ENCODE results near the gene ZDHHC22. TPM values are rescaled to one million over a fixed set of nuclear protein-coding genes. Genes with fewer than 3 reads are reported as not detected.
"Not testable (repeated sequence)": the region's sequence is repeated elsewhere in the genome, so short reads cannot be mapped to it uniquely, and the experiment has no call there.

Gene ZDHHC22
- total and polyA plus RNA-seq, 3 donors from 2014 or later, result 0.84 to 3.2 (median 1.7) TPM

- Histone ChIP-seq H3K27ac (no peak overlapping the region), H3K27me3 (no peaks in the 10 kb centered on the region), H3K4me3 (no peak overlapping the region), H3K9me3 (no peaks in the 10 kb centered on the region), H3K36me3 (ENCODE audit: low read depth, missing control alignments) (no peaks in the 10 kb centered on the region), H3K4me1 (no peaks in the 10 kb centered on the region)
- WGBS, 2 donors, result 87% methylated on average over 3 of the region's 3 CpGs
- TF ChIP-seq POLR2A (IDR thresholded peaks at IDR 0.05), result no peak
- TF ChIP-seq, protein P1, sequence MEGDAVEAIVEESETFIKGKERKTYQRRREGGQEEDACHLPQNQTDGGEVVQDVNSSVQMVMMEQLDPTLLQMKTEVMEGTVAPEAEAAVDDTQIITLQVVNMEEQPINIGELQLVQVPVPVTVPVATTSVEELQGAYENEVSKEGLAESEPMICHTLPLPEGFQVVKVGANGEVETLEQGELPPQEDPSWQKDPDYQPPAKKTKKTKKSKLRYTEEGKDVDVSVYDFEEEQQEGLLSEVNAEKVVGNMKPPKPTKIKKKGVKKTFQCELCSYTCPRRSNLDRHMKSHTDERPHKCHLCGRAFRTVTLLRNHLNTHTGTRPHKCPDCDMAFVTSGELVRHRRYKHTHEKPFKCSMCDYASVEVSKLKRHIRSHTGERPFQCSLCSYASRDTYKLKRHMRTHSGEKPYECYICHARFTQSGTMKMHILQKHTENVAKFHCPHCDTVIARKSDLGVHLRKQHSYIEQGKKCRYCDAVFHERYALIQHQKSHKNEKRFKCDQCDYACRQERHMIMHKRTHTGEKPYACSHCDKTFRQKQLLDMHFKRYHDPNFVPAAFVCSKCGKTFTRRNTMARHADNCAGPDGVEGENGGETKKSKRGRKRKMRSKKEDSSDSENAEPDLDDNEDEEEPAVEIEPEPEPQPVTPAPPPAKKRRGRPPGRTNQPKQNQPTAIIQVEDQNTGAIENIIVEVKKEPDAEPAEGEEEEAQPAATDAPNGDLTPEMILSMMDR (IDR thresholded peaks at IDR 0.05), result no peak
- intact Hi-C loops (cut with DNase I; ENCODE audit: low total_unique reads), result no loop called here
- no peak for DNase-seq
Measured at GRCh38 chr14:77175843-77176242, 34.3 kb upstream of the ZDHHC22 start.

GRCh38 chr14:77173911-77174617 lies 32.5 kb upstream of the ZDHHC22 start:
- WGBS, 2 donors, result 90 to 94% methylated on average over 9 of the region's 9 CpGs
- H3K4me1 ChIP-seq; DNase-seq; H3K27me3 ChIP-seq; H3K9me3 ChIP-seq; H3K36me3 ChIP-seq (ENCODE audit: low read depth, missing control alignments); H3K27ac ChIP-seq; intact Hi-C loops (cut with DNase I; ENCODE audit: low total_unique reads); H3K4me3 ChIP-seq: not testable (repeated sequence)

GRCh38 chr14:77172916-77173315 lies 31.3 kb upstream of the ZDHHC22 start:
- 77 to 80% methylated on average over 5 of the region's 5 CpGs for WGBS, 2 donors
- no peaks in the 10 kb centered on the region for H3K9me3 ChIP-seq
- no peak for DNase-seq
- TF ChIP-seq, protein P1 (IDR thresholded peaks at IDR 0.05), result no peak
- no peaks in the 10 kb centered on the region for H3K36me3 ChIP-seq (ENCODE audit: low read depth, missing control alignments)
- no peaks in the 10 kb centered on the region for H3K27me3 ChIP-seq
- no peaks in the 10 kb centered on the region for H3K4me1 ChIP-seq
- intact Hi-C loops (cut with DNase I; ENCODE audit: low total_unique reads), result no loop called here
- H3K27ac ChIP-seq, result no peak overlapping the region
- H3K4me3 ChIP-seq, result no peak overlapping the region

DNA sequence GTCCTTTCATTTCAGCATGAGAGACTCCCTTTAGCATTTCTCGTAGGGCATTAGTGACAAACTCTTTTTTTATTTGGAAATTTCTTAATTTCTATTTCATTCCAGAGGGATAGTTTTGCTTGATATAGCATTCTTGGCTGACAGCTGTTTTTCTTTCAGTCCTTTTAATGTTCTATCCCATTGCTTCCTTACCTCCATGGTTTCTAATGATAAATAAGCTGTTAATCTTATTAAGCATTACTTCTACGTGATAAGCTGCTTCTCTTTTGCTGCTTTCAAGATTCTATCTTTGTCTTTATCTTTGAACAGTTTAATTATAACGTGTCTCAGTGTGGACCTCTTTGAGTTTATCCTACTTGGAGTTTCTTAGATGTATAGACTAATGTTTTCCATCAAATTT lies 28.5 kb upstream of the ZDHHC22 start:
- DNase-seq, result no peak
- intact Hi-C loops (cut with DNase I; ENCODE audit: low total_unique reads), result no loop called here
- H3K36me3 ChIP-seq (ENCODE audit: low read depth, missing control alignments), result no peaks in the 10 kb centered on the region
- 71 to 74% methylated on average over 3 of the region's 3 CpGs for WGBS, 2 donors
- H3K27ac ChIP-seq, result no peak overlapping the region
- H3K4me3 ChIP-seq, result no peak overlapping the region
- no peaks in the 10 kb centered on the region for H3K4me1 ChIP-seq
- no peaks in the 10 kb centered on the region for H3K9me3 ChIP-seq
- TF ChIP-seq, protein P1 (IDR thresholded peaks at IDR 0.05), result no peak
- TF ChIP-seq POLR2A (IDR thresholded peaks at IDR 0.05), result no peak
- no peaks in the 10 kb centered on the region for H3K27me3 ChIP-seq

DNA sequence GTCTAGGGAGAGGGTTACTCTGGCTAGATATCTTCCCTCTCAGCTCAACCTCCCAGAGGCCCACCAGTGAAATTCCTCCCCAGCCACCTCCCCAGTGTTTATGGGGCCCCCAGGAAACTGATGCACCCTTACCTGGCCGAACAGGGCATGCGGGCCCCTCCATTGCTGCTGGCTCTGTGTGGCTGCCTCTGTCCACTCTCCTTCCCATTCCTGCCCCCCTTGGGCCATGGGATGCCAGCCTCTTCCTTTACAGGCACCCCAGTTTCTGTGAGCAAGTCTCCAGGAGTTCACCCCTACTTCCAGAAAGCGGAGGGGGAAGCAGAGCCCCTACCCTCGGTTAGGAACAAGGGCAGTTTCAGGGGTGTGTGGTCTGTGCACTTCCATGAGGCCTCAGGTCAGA lies 19.4 kb upstream of the ZDHHC22 start:
- WGBS, 2 donors, result 81 to 87% methylated on average over 3 to 4 of the region's 4 CpGs
- Histone ChIP-seq H3K9me3 (no peaks in the 10 kb centered on the region), H3K4me3 (no peak overlapping the region), H3K36me3 (ENCODE audit: low read depth, missing control alignments) (no peaks in the 10 kb centered on the region), H3K27ac (no peak overlapping the region), H3K4me1 (peaks cover 10% of the 10 kb centered on the region), H3K27me3 (no peaks in the 10 kb centered on the region)
- TF ChIP-seq, protein P1 (IDR thresholded peaks at IDR 0.05), result no peak
- TF ChIP-seq POLR2A (IDR thresholded peaks at IDR 0.05), result no peak
- intact Hi-C loops (cut with DNase I; ENCODE audit: low total_unique reads), result no loop called here
- no peak for DNase-seq

All from testis (tissue), 3 donors.